ENCODE data around the gene FMNL2. TPM values are rescaled to one million over a fixed set of nuclear protein-coding genes. Genes with fewer than 3 reads are reported as not detected.
A peak's percentile ranks its signal among the peaks of the same experiment; 100 is the strongest.

Gene FMNL2
- total RNA-seq, 1 donor, result 24.2 TPM

- Histone ChIP-seq H3K9me3 (ENCODE audit: low read depth, low read length) (no peaks in the 10 kb centered on the region), H3K4me2 (ENCODE audit: insufficient read depth, low read length) (no peak overlapping the region), H3K4me1 (ENCODE audit: insufficient read depth, low read length) (peaks cover 39% of the 10 kb centered on the region), H3K79me2 (ENCODE audit: insufficient read depth, low read length) (no peaks in the 10 kb centered on the region), H2AFZ (ENCODE audit: low read length) (no peak overlapping the region), H3K4me3 (ENCODE audit: insufficient read depth, low read length) (no peak overlapping the region), H4K20me1 (ENCODE audit: insufficient read depth, low read length) (no peaks in the 10 kb centered on the region), H3K36me3 (ENCODE audit: insufficient read depth, low read length) (no peaks in the 10 kb centered on the region), H3K27ac (ENCODE audit: low read depth, low read length) (no peak overlapping the region), H3K27me3 (ENCODE audit: insufficient read depth, low read length) (no peaks in the 10 kb centered on the region)
- DNase-seq (ENCODE audit: insufficient read length, low spot score, missing footprints), result peak; percentile 13
- TF ChIP-seq, protein P1, sequence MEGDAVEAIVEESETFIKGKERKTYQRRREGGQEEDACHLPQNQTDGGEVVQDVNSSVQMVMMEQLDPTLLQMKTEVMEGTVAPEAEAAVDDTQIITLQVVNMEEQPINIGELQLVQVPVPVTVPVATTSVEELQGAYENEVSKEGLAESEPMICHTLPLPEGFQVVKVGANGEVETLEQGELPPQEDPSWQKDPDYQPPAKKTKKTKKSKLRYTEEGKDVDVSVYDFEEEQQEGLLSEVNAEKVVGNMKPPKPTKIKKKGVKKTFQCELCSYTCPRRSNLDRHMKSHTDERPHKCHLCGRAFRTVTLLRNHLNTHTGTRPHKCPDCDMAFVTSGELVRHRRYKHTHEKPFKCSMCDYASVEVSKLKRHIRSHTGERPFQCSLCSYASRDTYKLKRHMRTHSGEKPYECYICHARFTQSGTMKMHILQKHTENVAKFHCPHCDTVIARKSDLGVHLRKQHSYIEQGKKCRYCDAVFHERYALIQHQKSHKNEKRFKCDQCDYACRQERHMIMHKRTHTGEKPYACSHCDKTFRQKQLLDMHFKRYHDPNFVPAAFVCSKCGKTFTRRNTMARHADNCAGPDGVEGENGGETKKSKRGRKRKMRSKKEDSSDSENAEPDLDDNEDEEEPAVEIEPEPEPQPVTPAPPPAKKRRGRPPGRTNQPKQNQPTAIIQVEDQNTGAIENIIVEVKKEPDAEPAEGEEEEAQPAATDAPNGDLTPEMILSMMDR (IDR thresholded peaks at IDR 0.05; ENCODE audit: extremely low read depth, low read depth, low read length), result no peak
These were observed 211.4 kb downstream of the FMNL2 start for GRCh38 chr2:152546230-152546837.

GRCh38 chr2:152548111-152548875, 213.3 kb downstream of the FMNL2 start:
- Histone ChIP-seq H3K9me3 (ENCODE audit: low read depth, low read length) (no peaks in the 10 kb centered on the region), H3K4me2 (ENCODE audit: insufficient read depth, low read length) (peak overlapping the region; percentile 50), H3K4me3 (ENCODE audit: insufficient read depth, low read length) (no peak overlapping the region), H3K27me3 (ENCODE audit: insufficient read depth, low read length) (no peaks in the 10 kb centered on the region), H3K4me1 (ENCODE audit: insufficient read depth, low read length) (peaks cover 29% of the 10 kb centered on the region), H3K79me2 (ENCODE audit: insufficient read depth, low read length) (no peaks in the 10 kb centered on the region), H3K36me3 (ENCODE audit: insufficient read depth, low read length) (no peaks in the 10 kb centered on the region), H3K27ac (ENCODE audit: low read depth, low read length) (peak overlapping the region; percentile 73), H2AFZ (ENCODE audit: low read length) (no peak overlapping the region), H4K20me1 (ENCODE audit: insufficient read depth, low read length) (no peaks in the 10 kb centered on the region)
- TF ChIP-seq, protein P1 (IDR thresholded peaks at IDR 0.05; ENCODE audit: extremely low read depth, low read depth, low read length), result no peak
- DNase-seq (ENCODE audit: insufficient read length, low spot score, missing footprints), result no peak

DNA sequence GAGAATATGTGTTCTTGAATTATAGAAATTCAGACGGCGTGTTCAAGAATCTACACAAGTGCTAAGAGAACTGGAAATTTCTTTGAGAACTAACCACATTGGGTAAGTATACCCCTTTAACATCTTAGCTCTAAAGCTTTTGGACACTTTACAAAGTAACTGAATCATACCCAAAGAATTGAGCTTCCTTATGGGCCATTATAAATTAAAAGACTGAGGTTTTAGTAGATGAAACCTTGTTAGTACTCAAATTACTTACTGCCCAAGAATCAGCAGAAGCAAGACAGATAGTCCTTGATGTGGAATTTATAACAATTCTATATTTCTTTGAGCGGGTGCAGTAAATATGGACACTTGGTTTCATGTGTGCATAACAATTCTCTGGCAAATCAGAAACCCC, 214.0 kb downstream of the FMNL2 start:
- Histone ChIP-seq H3K4me2 (ENCODE audit: insufficient read depth, low read length) (peak overlapping the region; percentile 50), H3K9me3 (ENCODE audit: low read depth, low read length) (no peaks in the 10 kb centered on the region), H3K4me1 (ENCODE audit: insufficient read depth, low read length) (peaks cover 22% of the 10 kb centered on the region), H3K36me3 (ENCODE audit: insufficient read depth, low read length) (no peaks in the 10 kb centered on the region), H3K4me3 (ENCODE audit: insufficient read depth, low read length) (no peak overlapping the region), H2AFZ (ENCODE audit: low read length) (no peak overlapping the region), H3K27me3 (ENCODE audit: insufficient read depth, low read length) (no peaks in the 10 kb centered on the region), H3K27ac (ENCODE audit: low read depth, low read length) (peak overlapping the region; percentile 73), H4K20me1 (ENCODE audit: insufficient read depth, low read length) (no peaks in the 10 kb centered on the region), H3K79me2 (ENCODE audit: insufficient read depth, low read length) (no peaks in the 10 kb centered on the region)
- no peak for DNase-seq (ENCODE audit: insufficient read length, low spot score, missing footprints)
- TF ChIP-seq, protein P1 (IDR thresholded peaks at IDR 0.05; ENCODE audit: extremely low read depth, low read depth, low read length), result no peak

DNA sequence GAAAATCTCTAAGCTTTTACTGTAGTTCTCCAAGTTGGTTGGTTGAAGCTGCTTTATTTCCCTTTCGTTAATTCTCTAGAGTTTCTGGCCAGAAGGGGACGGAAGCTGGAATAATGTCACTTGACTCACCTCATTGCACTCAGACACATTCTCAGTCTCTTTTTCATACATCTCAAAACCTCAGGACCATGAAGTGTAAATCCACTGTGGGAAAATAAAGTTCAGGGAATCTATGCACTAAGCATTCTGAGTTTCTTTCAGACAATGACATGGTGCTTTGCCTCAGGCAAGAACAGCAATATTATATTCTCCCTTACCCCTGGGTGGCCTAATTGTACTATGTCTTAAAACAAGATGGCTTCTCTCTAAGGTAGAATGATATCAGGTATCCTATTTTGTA, 214.4 kb downstream of the FMNL2 start:
- TF ChIP-seq, protein P1 (IDR thresholded peaks at IDR 0.05; ENCODE audit: extremely low read depth, low read depth, low read length), result no peak
- Histone ChIP-seq H3K27ac (ENCODE audit: low read depth, low read length) (peak overlapping the region; percentile 73), H3K27me3 (ENCODE audit: insufficient read depth, low read length) (no peaks in the 10 kb centered on the region), H3K4me1 (ENCODE audit: insufficient read depth, low read length) (peaks cover 22% of the 10 kb centered on the region), H3K4me2 (ENCODE audit: insufficient read depth, low read length) (peak overlapping the region; percentile 50), H3K79me2 (ENCODE audit: insufficient read depth, low read length) (no peaks in the 10 kb centered on the region), H3K36me3 (ENCODE audit: insufficient read depth, low read length) (no peaks in the 10 kb centered on the region), H3K4me3 (ENCODE audit: insufficient read depth, low read length) (no peak overlapping the region), H4K20me1 (ENCODE audit: insufficient read depth, low read length) (no peaks in the 10 kb centered on the region), H2AFZ (ENCODE audit: low read length) (no peak overlapping the region), H3K9me3 (ENCODE audit: low read depth, low read length) (no peaks in the 10 kb centered on the region)
- DNase-seq (ENCODE audit: insufficient read length, low spot score, missing footprints), result peak; percentile 31

Measured in osteoblast (primary cell).